ENCODE results near the gene CD36.

CD36 gene

GRCh38 chr7:80637911-80638765 is at the start of gene CD36:
CD36 (plus strand) TSS chr7:80638642; CDS start chr7:80646741, 8,099 bp downstream.
- no peak for DNase-seq

- no peak for DNase-seq
Observed at GRCh38 chr7:80589631-80590030, 48.8 kb upstream of the CD36 start.

GRCh38 chr7:80591654-80592053 is 46.8 kb upstream of the CD36 start:
- no peak for DNase-seq

- DNase-seq: no peak
Observed at GRCh38 chr7:80593869-80594586, 44.4 kb upstream of the CD36 start.

GRCh38 chr7:80596933-80597517 is 41.4 kb upstream of the CD36 start:
- DNase-seq: no peak

- no peak for DNase-seq
Observed at GRCh38 chr7:80597875-80598274, 40.6 kb upstream of the CD36 start.

GRCh38 chr7:80600046-80600445 is 38.4 kb upstream of the CD36 start:
- DNase-seq: no peak

GRCh38 chr7:80601999-80602398 is 36.4 kb upstream of the CD36 start:
- no peak for DNase-seq

- DNase-seq: no peak
Observed at GRCh38 chr7:80603940-80604339, 34.5 kb upstream of the CD36 start.

GRCh38 chr7:80604436-80604835 is 34.0 kb upstream of the CD36 start:
- no peak for DNase-seq

- no peak for DNase-seq
Observed at GRCh38 chr7:80607136-80607535, 31.3 kb upstream of the CD36 start.

- no peak for DNase-seq
Observed at GRCh38 chr7:80608336-80608735, 30.1 kb upstream of the CD36 start.

- DNase-seq: no peak
Observed at GRCh38 chr7:80609751-80610150, 28.7 kb upstream of the CD36 start.

- DNase-seq: no peak
Observed at GRCh38 chr7:80611353-80611752, 27.1 kb upstream of the CD36 start.

GRCh38 chr7:80611779-80612178 is 26.7 kb upstream of the CD36 start:
- DNase-seq: no peak

- no peak for DNase-seq
Observed at GRCh38 chr7:80612880-80613279, 25.6 kb upstream of the CD36 start.

GRCh38 chr7:80613519-80613918 is 24.9 kb upstream of the CD36 start:
- no peak for DNase-seq

GRCh38 chr7:80614851-80615271 is 23.6 kb upstream of the CD36 start:
- DNase-seq: no peak

- DNase-seq: no peak
Observed at GRCh38 chr7:80618096-80618495, 20.3 kb upstream of the CD36 start.

GRCh38 chr7:80619741-80620140 is 18.7 kb upstream of the CD36 start:
- DNase-seq: no peak

GRCh38 chr7:80622541-80622940 is 15.9 kb upstream of the CD36 start:
- no peak for DNase-seq

GRCh38 chr7:80623503-80624252 is 14.8 kb upstream of the CD36 start:
- no peak for DNase-seq

GRCh38 chr7:80624763-80625162 is 13.7 kb upstream of the CD36 start:
- no peak for DNase-seq
